ENCODE results near the gene SRBD1.

Gene SRBD1

GRCh38 chr2:45345331-45346234 is 265.5 kb downstream of the SRBD1 start:
- DNase-seq: no peak

- DNase-seq: no peak
These were observed 266.6 kb downstream of the SRBD1 start for GRCh38 chr2:45344502-45344901.

DNA sequence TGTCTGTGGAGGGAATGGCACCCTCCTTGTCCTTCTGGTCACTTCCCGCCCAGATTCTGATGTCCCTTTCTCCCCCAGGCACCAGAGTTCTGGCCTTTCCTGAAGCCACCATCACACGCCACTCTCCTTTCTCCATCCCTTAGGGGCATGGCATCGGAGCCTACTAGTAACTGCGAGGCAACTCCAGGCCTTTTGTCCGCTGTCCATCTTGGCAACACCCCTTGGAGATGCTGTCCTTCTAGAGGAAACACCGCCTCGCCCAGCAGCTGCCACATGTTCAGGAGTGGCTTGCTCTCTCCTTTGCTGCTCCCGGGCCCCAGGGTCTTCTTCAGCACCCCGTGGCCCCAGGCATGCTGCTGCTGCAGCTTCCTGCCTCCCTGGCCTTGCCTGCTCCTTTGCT is 267.0 kb downstream of the SRBD1 start:
- no peak for DNase-seq

DNA sequence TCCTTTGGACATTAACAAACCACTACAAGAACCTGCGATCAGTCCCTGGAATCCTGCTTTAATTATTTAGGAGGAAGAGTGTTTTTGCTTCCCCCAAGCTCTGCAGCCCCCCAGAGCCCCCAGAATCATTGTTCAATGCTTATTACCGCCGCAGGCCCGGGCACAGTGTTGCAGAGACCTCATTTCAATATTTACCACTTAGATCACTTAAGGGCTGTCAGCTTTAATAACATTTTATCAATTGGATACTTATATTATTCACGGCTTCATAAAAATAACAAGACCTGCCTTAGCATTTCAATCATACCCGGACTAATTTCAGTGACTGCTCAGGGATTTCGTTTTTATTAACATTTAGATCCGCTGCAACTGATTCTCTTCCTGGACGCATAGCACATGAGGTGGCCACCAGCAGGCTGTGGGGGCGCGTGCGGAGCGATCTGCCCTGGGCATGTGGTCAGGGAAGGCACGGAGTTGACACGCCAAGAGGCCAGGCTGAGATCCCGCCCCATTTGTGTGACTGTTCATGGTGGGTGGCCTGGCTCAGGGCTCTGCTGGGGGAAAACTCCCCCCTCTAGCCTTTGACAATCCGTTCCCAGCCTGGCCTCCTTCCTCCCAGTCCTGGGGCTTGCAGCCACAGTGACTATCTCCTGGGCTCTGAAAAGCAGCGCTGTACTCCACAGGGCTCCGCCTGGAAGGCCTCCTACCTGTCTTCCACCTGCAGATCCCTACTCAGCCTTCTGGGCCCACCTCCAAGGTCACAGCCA is 267.6 kb downstream of the SRBD1 start:
- no peak for DNase-seq

DNA sequence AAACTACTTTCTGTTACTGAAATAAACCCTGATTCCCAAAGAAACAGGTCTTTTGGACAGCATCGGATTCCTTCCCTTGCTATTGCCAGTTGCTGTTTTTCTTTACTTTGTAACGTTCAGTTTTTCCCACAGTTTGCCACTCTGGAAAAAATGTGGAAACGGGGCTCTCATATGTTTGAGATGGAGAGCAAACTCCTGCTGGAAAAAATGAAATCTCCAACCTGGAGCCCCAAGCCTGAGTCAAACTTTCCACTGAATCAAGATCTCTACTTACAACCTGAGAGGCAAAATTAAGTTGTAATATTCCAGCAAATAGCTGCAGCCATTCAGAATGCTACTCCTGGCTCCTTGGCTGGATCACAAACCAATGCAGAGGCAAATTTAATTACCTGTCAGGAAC is 270.7 kb downstream of the SRBD1 start:
- DNase-seq: no peak

DNA sequence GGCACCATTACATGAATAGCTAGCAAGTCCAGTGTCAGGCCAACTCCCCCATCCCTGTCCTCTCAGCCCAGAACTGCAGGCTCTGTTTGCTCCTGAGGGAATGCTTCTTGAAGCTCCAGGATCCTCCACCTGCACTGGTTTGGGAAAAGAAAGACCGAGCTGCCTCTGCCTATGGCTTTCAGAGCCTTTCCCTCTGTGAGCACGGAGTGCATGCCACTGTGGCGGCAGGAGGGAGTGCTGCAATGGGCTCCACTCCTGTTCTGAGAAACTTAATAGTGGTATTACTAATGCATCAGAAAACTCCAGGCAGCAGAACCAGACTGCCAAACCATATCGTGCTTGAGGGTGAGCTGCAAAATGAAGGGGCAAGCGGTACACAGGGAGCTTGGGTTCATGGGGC is 271.8 kb downstream of the SRBD1 start:
- DNase-seq: no peak
